GM18873 (cell line): ENCODE measurements around the gene COMP.

Experiments
- ATAC-seq: cut with Tn5 transposase; IDR thresholded peaks from one replicate; pipeline ENCODE4 v1.9.1; 2021; ENCODE audit warnings: mild to moderate bottlenecking, moderate library complexity, moderate number of reproducible peaks; ENCODE audit not compliant: unreplicated experiment, low FRiP score

The COMP gene

DNA sequence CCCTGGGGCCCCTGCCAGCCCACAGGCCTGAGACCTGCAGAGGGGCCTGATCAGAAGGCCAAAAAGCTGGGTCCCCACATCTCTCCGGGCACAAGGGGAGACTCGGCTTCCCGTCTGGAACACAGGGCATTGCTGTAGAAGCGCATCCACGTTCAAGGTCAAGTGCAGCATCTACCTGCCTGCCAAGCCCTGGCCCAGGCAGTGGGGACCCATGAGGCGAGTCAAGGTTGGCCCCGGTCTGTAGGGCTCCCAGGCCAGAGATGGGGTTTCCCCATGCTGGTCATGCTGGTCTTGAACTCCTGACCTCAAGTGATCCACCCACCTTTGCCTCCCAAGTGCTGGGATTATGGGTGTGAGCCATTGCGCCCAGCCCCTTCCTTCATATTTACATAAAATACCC lies 13.5 kb upstream of the COMP start:
- no peak for ATAC-seq

DNA sequence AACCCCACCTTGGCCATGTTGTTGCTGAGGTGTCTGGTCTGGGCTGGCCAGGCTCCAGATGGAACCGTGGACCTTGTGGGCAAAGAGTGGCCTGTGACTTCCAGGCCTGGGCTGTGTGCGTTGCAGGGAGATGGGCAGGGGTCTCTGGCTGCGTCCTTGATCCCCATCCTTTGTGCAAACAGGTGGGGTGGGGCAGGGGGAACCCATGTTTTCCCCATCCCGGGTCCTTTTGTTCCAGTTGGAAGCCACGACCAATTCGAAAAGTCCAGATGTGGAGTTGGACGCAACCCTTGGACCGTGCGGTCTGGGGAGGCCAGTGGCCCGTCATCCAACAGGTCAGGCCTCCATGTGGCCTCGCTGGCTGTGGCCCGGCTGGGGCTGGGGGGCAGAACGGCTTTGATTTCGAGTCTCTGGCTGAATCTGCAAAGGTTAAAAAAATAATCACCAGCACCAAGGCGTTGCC lies 13.1 kb upstream of the COMP start:
- no peak for ATAC-seq

GRCh38 chr19:18803550-18804138 lies 12.5 kb upstream of the COMP start:
- ATAC-seq: no peak

- ATAC-seq: no peak
Measured at GRCh38 chr19:18802354-18802753, 11.2 kb upstream of the COMP start.

GRCh38 chr19:18800636-18801035 lies 9.5 kb upstream of the COMP start:
- ATAC-seq: no peak

- no peak for ATAC-seq
Measured at GRCh38 chr19:18800079-18800478, 9.0 kb upstream of the COMP start.

DNA sequence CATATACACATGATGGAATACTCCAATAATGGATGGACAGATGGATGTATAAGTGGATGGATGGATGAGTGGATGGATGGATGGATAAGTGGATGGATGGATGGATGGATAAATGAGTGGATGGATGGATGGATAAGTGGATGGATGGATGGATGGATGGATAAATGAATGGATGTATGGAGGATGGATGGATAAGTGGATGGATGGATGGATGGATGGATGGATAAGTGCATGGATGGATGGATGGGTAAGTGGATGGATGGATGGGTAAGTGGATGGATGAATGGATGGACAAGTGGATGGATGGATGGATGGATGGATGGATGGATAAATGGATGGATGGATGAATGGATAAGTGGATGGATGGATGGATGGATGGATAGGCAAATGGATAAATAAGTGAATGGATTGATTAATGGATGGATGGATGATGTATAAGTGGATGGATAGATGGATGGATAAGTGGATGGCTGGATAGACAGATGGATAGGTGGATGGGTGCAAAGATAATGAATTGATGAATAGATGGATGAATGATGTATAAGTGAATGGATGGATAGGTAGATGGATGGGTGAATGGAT lies 8.4 kb upstream of the COMP start:
- no peak for ATAC-seq

GRCh38 chr19:18798384-18799352 lies 7.6 kb upstream of the COMP start:
- no peak for ATAC-seq

DNA sequence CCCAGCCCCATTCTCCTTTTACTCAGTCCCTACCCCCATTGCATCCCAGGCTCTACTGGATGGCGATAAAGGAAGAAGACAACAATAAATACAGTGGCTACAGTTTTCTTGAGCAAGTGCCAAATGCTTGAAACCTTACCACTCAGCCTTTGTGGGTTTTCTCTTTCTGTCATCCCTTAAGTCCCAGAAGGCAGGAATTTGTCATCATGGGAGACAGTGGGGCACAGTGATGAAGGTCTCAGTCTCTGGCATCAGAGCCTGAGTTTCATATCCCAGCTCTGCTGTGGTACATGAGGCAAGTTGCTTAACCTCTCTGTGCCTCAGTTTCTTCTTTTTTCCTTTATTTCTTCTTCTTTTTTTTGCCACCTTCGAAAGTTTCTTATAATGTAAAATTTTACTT lies 5.1 kb upstream of the COMP start:
- ATAC-seq: no peak

- ATAC-seq: no peak
Measured at GRCh38 chr19:18795540-18795939, 4.4 kb upstream of the COMP start.

- ATAC-seq: no peak
Measured at GRCh38 chr19:18794692-18795091, 3.6 kb upstream of the COMP start.

DNA sequence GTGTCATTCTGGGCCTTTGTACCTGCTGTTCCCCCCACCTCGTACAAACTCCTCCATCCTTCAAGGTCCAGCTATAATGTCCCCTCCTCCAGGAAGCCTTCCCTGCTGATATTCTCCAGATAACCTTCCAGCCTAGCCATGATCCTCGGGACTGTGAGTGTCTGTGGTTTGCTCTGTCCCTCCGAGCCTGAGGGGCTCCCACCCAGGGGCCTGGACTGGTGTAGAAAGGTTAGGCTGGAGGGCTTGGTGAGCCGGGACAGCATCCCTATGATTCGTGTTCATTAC lies 2.9 kb upstream of the COMP start:
- no peak for ATAC-seq

GRCh38 chr19:18793144-18794028 lies 2.3 kb upstream of the COMP start:
- ATAC-seq: no peak

- ATAC-seq: no peak
Measured at GRCh38 chr19:18792661-18793060, 1.6 kb upstream of the COMP start.

- ATAC-seq: no peak
Measured at GRCh38 chr19:18791315-18791678, 192 bp upstream of the COMP start.

DNA sequence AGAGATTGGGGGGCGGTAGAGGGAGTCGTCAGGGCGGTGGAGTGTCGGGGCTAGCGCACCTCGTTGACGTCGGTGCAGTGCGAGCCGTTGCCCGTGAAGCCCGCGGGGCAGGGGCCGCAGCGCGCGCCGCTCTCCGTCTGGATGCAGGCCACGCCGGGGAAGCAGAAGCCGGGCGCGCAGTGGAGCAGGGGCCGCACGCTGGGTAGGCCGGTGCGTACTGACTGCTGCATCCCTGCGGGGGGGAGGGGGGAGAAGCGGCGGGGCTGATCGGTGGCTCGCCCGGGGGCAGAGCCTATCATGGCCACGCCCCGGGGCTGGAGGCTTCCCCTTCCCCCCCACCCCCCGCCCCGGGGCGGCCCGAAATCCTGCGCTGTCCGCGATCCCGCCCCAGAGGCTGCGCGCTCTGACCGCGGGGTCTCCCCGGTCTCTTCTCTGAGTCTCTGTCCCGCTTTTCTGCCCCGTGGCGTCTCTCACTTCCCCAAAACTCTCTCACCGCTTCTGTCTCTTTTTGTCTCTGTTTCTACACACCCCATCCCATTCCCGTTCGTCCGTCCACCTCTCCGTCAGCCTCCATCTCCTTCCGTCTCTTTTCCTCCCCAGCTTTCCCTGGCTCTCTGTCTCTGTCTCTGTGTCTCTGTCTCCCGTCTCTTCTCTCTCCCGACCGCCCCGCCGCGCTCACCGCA lies 1.1 kb downstream of the COMP start:
- ATAC-seq: no peak

DNA sequence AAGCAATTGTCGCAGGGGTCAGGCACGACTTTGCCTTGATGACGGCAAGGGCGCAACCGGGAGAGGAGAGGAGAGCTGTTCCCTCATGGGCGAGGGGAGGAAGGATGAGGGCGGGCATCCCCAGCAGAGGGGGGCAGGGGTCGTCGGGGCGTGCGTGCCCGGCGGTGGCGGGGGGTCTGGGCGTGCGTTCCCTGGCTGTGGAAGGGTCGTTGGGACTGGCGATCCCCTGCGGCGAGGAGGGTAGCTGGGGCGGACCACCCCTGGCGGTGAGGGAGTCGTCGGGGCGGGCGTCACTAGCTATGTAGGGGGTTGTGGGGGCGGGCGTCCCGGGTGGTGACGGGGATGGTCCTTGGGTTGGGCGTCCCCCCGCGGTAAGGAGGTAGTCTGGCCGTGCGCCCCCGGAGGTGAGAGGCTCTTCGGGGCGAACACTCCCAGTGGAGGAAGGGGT lies 1.7 kb downstream of the COMP start:
- no peak for ATAC-seq

GRCh38 chr19:18788529-18789421 lies 2.3 kb downstream of the COMP start:
- no peak for ATAC-seq
